GM21526 (cell line): Measurements from ENCODE around the gene RHBDL3.

Experiments
- ATAC-seq: cut with Tn5 transposase; IDR thresholded peaks from one replicate; pipeline ENCODE4 v1.9.1; 2021; ENCODE audit warnings: moderate library complexity; ENCODE audit not compliant: unreplicated experiment, low FRiP score

The RHBDL3 gene

DNA sequence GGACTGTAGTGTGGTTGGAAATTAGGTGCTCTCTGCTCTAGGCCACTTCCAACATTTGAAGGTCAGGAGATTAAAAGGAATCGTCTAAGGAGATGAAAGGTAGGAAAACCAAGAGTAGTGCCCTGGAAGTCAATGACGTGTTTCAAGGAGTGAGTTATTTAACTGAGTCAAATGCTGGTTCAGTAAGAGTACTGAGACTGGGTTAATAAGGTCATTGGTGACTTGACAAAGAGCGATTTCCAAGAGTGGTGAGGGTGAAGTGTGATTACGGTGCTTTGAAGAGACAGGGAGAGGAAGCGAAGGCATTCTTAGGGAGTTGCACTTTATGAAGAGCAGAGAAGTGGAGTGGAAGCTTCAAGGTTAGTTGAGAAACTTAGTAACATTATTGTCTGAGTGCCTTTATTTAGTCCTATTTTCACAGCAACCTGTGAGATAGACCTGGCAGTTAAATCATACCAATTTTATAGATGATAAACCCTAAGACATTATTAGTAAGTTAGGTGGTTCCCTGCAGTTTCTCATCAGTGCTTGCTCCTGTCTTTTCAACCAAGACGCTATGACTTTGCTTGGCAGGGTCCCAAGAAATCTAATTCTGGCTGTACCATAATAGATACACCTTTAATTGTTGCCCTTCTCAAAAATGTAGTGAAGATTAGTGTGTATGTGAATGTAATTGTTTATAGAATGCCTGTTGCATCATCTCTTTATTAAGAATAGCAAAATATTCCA lies 90.2 kb downstream of the RHBDL3 start:
- ATAC-seq, result no peak

GRCh38 chr17:32356378-32356743 lies 90.7 kb downstream of the RHBDL3 start:
- ATAC-seq, result no peak

- no peak for ATAC-seq
Measured at GRCh38 chr17:32356750-32357149, 91.1 kb downstream of the RHBDL3 start.

- ATAC-seq, result no peak
Measured at GRCh38 chr17:32357615-32358014, 92.0 kb downstream of the RHBDL3 start.

- no peak for ATAC-seq
Measured at GRCh38 chr17:32361270-32361669, 95.6 kb downstream of the RHBDL3 start.

DNA sequence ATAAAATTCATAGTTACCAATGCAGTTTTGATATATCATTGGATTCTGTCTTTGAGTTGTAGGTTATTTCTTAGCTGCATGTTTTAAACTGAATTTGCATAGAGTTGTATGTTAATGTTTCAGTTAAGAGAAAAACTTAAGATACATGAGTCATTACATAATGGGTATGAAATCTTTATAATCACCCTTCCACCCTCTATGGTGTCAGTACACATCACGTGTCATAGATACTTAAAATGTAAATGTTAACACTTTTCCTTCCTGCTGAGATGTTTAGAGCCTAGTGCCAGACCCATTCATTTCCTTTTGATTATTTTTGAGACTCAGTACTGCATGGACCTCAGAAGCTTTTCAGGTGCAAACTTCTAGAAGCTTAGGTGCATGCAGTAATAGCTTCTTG lies 104.8 kb downstream of the RHBDL3 start:
- ATAC-seq, result no peak
